GM19324 (cell line): ENCODE results near the gene ATXN1.
"Not testable (repeated sequence)": the region's sequence is repeated elsewhere in the genome, so short reads cannot be mapped to it uniquely, and the experiment has no call there.

Experiments
- ATAC-seq: cut with Tn5 transposase; IDR thresholded peaks from one replicate; pipeline ENCODE4 v1.9.1; 2021; ENCODE audit warnings: mild to moderate bottlenecking, moderate library complexity; ENCODE audit not compliant: unreplicated experiment, low FRiP score

ATXN1 gene

DNA sequence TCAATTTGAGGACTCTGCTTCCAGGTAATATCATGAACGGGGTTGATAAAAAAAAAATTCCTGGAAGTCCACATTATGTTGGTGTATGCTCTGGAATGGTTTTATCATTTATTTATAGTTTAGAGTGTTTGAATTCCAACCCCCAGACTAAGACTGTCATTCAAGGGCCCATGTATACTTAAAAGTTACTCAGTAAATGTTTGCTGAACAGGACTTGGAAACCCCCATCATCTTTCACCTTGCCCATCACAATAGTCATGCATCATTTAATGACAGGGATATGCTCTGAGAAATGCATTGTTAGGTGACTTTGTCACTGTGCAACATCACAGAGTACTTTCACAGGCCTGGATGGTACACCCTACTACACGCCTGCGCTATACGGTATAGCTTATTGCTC, 104.8 kb downstream of the ATXN1 start:
- ATAC-seq: no peak

DNA sequence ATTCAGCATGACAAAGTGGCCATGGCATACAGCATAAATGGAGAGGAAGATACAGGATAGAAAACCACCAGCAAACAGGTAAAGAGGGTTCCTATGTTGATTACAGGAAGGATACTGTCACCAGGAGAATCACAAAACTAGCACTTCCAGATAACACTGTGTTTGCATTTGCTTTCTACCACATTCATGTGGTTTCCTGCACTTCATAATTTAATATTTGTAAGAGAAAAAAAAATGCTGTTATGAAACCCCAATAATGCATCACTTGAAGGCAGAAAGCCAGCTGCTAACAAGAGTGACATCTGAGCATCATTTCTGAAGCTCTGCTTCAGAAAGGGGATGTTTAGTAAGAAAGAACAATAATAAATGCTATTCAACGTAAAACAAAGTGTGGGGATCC, 106.6 kb downstream of the ATXN1 start:
- ATAC-seq: no peak

DNA sequence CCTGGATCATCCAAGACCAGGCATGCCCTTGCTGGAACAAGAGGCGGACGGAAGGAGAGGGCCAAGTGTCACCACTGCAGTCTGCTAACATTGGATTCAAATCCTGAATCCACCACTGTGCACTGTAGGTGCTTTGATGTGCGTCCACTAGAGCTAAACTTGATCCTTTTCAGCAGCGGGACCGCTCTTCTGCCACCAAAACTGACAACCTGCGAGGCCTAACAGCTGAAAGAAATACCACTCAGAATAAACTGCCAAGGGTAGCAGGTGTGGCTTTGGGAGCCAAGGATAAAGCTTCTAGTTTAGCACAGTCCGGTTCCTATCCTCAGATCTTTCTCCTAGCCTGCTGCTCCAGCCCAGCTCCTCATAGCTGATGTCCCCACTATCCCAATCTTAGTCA, 108.0 kb downstream of the ATXN1 start:
- no peak for ATAC-seq

DNA sequence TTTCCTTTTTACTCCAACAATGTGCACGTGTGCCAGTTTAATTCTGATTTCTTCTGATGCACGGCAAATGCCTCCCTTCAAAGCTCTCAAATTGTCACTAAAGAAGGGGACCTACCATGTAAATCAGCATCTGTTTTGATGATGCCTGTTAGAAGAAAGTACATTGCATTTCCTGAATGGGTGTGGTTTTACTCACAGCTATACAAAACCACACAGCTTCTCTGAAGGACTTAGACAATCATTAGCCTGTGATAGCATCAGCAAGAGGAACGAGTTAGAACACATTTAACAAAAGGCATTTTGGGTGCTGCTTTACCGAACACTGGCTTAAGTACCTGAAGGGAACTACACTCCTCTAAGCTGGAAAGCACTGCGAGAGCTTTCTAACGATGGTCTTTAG, 109.4 kb downstream of the ATXN1 start:
- ATAC-seq: peak; percentile 86

DNA sequence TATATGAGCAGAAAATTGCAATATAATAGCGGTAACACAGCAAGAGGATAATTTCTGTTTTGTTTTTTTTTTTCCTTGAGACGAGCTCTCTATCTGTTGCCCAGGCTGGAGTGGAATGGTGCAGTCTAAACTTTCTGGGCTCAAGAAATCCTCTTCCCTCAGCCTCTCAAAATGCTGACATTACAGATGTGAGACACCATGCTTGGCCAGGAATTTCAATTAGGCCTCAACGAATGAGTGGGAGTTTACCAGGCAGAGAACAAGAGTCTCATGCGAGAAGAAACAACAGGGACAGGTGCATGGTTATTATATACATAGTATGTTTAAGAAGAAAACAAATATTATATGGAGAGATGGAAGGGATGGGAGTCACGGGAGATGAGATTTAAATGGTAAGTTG, 111.4 kb downstream of the ATXN1 start:
- ATAC-seq: no peak

DNA sequence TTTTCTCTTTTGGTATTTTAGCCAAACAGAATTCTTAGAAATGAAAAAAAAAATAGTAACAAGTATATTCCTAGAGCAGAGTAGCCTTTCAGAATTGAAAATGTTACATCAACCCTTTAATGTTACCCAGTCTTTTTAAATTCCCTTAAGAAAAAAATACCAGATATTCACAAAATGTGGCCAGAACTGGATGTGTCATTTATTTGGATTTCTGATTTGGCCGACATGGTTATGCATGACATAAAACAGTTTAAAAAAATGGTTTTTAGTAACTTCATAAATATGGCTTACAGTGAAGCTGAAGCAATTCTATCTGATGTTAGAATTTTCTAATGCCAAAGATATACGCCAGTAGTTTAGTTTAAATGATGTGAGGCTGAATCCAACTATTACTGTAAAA, 112.0 kb downstream of the ATXN1 start:
- no peak for ATAC-seq

DNA sequence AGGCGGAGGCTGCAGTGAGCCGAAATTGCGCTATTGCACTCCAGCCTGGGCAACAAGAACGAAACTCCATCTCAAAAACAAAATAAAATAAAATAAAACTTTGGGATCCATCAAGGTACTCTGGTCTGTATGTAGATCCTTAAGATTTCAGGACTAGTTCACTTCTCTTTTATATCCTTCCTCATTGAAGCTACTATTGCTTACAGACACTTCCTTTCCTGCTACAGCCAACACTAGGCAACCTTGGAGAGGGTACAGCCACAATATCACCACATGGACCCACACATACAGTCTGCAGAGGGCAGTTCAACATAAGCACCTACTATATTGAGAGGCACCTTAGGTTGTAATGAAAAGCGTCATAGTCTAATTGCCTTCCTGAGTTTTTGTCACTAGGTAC, 113.3 kb downstream of the ATXN1 start:
- ATAC-seq: no peak

DNA sequence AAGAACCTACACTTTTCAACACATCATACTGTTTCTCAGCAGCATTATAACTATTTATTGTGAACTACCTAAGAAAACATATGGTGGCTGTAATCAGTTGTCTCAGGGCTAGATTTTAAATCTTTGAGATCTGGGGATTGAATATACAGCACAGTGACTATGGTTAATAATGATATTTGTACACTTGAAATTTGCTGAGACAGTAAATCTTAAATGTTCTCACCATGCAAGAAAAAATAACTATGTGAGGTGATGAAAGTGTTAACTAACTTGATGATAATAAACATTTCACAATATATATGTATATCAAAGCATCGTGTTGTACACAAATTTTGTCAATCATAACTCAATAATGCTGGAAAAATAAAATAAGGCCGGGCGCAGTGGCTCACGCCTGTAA, 113.8 kb downstream of the ATXN1 start:
- ATAC-seq: no peak

DNA sequence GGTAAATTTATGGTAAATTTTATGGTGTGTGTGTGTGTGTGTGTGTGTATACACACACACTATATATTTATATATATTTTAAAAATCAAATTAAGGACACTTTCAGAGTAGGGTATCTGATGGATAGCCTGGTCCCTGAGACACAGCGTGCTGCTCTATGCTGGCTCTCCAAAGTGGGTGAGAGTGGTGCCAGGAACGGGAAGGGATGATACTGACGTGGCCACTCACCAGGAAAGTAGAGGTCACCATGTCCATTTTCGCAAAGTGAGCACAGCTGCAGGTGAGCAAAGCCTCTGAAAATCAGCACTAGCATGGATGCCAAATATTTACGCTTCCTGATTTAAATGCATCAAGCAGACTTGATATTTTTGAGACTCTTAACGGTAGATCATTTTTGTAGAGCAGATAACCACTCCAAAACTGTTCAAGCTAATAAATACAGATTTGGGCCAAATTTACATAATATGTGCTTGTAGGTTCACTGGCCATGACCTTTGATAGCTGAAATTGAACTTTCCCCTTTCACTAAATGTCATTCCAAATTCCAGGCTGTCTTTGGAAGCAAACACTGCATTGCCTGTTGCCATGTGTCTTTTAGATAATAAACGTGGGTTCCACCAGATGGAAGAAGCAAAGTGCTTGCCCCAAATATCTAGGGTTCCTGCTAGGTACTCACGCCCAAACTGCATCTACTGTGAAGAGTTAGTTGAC, 116.6 kb downstream of the ATXN1 start:
- no peak for ATAC-seq

DNA sequence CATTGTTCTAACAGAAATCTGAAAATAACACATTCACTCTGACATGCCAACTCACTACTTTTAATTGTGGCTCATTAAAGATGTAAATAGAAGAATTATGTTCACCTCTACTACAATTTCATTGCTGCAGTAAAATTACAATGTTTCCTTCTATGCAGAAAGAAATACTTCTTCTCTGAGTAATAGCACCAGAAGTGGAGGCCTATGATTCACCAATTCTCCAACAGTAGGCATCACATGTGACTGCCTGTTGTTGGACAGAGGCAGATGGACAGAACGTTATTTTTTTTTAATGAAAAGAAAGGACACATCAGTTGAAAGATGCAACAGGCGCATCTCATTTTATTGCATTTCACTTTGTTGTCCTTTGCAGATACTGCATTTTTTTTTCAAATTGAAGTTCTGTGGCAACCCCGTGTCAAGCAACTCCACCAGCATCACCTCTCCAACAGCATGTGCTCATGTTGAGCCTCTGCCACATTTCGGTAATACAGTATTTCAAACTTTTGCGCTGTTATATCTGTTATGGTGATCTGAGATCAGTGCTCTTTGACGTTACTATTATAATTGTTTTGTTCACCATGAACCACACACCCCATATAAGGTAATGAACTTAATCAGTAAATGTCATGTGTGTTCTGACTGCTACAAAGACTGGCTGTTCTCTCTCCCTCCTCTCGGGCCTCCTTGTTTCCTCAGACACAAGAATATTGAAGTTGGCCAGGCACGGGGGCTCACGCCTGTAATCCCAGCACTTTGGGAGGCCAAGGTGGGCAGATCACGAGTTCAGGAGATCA, 121.4 kb downstream of the ATXN1 start:
- ATAC-seq: no peak

DNA sequence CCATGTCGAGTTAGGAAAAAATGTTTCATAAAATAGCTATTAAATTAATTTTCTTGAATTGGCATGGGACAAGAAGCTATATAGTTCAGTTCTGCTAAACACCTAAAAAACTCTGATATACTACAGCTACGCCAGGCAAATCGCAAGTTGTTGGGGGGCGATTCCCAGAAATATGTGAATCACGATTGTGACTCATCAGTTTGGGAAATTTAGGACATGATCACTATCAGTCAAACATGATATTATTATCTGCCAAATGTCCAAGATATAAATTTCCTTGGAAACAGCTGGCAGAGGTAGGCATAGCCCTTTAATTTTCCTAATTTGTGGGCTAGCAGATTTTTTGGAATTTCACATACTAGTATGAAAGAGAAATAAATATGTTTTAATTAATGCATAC, 123.6 kb downstream of the ATXN1 start:
- ATAC-seq: no peak

DNA sequence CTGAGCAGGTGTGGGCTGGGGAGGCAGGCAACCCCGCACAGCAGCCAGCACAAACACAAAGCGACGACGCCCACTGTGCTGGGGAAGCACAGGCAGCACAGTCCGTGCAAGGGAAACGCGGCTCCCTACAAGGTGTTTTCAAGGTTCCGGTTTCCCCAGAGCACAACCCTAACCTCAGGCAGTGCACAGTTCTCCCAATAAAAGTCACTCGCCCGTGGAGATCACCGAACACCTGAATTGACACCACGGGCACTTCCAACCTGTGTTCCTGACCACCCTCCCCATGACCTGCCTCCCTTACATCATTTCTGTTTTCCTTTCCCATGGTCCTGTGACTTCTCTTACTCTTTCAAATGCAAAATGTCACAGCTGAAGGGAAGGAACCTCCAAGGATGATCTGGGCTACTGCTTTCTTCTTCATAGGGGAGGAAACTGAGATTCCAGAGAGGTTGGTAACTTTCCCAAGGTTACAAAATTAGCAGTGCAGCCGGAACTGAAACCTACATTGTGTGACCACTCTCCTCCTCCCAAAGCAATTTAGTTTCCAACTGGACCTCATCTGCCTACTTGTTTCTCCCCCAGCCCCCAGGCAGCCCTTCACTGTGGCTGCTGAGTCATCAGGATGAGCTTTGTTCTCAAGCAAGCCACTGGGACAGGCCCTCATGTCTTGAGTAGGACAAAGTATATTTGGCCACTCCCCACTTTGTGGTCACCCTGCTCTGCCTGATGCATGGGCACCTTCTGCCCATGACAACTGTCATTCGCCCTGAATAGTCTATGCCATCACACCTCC, 125.3 kb downstream of the ATXN1 start:
- ATAC-seq: no peak

DNA sequence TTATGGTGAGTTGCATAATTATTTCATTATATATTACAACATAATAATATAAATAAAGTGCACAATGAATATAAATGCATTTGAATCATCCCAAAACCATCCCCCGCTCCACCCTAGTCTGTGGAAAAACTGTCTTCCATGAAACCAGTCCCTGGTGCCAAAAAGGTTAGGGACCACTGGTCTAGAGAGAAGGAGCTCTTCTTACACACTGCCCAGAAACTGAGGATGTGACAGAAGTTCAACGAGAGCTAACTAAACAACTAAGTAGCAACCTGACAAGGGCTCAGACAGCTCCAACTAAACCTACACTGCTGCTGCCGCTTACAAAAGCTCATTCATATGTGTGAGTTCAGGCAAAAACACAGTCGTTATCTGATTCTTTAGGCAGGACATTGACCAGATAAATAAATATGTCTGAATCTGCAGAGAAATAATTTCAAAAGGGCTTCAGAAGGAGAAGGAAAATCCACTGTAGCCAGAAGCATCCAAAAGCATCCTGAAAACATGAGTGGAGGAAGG, 125.9 kb downstream of the ATXN1 start:
- no peak for ATAC-seq

DNA sequence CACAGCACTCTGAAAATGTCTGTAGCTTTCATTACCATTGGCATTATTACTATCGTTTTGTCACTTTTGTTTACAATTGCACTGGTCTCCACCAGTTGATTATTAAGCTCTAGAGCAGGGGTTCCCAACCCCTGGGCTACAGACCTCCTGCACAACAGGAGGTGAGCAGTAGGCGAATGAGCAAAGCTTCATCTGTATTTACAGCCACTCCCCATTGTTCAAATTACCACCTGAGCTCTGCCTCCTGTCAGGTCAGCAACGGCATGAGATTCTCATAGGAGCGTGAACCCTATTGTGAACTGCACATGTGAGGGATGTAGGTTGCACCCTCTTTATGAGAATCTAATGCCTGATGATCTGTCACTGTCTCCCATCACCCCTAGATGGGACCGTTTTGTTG, 126.4 kb downstream of the ATXN1 start:
- no peak for ATAC-seq

DNA sequence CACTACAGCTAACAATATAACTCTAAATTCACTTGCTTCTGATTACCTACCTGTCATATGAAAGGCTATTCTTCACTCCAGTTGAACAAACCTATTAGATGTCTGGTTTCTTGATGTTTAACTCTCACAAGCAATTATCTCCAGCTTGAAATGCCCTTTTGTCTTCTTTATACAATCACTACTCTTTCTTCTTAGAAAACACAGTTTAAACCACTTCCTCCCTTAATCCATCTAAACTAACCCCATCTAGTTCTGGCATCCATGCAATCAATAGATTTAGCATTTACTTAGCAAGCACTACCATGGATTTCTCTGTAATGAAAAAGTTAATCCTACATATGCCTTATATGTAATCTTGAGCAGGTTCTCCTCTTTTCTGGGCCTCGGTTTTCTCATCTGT, 127.3 kb downstream of the ATXN1 start:
- ATAC-seq: no peak

DNA sequence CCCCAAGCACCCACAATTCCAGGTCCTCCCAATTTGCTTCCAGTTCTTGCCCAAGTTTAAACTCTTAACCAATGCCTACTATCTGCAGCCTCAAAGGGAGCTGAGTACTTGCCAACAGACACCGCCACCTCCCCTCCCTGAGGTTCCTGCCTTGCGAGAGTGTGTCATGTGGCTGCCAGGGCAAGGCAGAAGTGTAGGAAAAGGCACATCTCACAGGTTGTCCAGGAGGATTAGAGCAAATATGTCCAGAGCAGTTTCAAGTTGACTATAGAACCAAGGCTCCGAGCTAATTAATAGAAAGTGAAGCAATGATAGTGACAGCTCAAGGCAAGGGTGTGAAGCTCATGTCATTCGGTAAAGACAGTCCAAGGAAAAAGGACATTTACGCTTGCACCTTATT, 127.8 kb downstream of the ATXN1 start:
- no peak for ATAC-seq

DNA sequence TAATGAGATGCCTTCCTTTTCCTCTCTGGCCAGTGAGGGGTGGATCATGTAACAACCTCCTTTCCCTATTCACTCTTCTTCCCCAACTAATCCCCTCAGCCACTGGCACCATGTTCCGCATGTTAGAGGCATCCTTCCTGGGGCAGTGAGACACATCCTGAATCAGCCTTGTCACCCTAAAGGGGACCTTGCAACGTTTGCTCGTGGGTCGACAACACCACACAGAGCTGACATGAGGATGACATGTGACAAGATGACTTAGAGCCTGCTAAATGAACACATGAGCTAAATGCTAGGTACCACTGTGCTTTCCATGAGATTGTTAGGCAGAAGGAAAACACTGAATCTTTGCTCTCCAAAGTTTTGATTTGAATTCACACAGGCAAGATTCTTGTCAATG, 129.2 kb downstream of the ATXN1 start:
- no peak for ATAC-seq

DNA sequence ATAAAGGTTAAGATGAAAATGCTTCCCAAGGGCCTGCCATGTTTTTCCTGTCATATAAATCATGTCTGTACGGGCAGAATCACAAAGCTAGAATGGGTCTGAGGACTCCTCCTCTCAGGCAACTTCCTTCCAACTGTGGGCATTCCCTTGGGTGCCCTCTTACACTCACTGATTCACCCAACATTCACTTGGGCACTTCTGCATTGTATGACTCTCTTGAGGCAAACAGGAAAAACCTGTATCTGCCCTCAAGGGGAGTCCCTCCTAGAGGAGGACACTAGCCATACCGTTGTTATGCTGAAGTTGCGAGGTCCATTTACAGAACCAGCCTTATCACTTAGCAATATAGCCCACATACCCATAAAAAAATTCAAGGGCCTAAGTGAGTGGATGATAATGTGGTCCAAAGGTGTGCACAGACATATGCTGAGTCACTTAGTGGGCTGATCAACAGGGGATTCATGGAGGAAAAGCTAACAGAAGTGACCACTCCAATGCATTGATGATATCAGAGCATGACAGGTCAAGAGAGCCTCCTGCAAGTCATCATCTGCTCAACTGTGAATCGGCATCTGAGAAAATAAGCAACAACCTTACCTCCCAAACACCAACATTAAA, 131.1 kb downstream of the ATXN1 start:
- no peak for ATAC-seq

DNA sequence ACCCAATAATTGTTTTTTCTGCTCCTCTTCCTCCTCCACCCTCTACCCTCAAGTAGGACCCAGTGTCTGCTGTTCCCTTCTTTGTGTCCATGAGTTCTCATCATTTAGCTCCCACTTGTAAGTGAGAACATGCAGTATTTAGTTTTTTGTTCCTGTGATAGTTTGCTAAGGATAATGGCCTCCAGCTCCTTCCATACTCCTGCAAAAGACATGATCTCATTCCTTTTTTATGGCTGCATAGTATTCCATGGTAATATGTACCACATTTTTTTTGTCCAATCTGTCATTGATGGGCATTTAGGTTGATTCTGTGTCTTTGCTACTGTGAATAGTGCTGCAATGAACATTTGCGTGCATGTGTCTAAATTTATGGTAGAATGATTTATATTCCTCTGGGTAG, 132.7 kb downstream of the ATXN1 start:
- ATAC-seq: not testable (repeated sequence)

DNA sequence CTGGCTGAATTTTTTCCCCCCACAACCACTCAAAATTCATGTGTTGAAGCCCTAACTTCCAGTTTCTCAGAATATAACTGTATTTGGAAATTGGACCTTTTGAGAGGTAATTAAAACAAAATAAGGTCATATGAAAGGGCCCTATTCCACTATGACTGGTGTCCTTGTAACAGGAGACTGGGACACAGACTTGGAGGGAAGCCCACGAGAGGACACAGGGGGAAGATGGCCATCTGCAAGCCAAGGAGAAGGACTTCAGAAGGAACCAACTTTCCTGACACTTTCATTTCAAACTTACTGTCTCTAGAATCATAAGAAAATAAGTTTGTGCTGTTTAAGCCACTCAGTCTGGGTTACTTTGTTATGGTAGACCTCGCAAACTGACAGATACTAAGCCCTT, 134.6 kb downstream of the ATXN1 start:
- no peak for ATAC-seq
